SK-N-SH (cell line): ENCODE data around the gene GPR15LG. TPM values are rescaled to one million over a fixed set of nuclear protein-coding genes. Genes with fewer than 3 reads are reported as not detected.

Experiments used
- CTCF ChIA-PET: fragments of 300-600, 350-600 bp; formaldehyde crosslinking; extraction: SDS; loops from one replicate; lab custom pipeline; 2021; lab: Yijun Ruan, JAX
- POLR2A ChIA-PET: fragments of 350-600 bp; sonication (Branson Sonifier 250); formaldehyde crosslinking; extraction: SDS; loops from one replicate; lab custom pipeline; 2020; ENCODE audit warnings: antibody characterized with exemption, inconsistent platforms; lab: Yijun Ruan, JAX
- DNase-seq: peaks from one replicate; pipeline ENCODE4 v3.0.0; 2012
- H2AFZ ChIP-seq: fragments of 200-600 bp; sonication (generic); 2 replicates; pipeline ENCODE4 v1.8.1; 2016; ENCODE audit warnings: antibody characterized with exemption, mild to moderate bottlenecking, low read depth
- H3F3A ChIP-seq: fragments of 200-600 bp; sonication (generic); replicated peaks from 2 replicates; pipeline ENCODE3; 2016; ENCODE audit warnings: antibody characterized with exemption, mild to moderate bottlenecking; ENCODE audit not compliant: insufficient read depth
- H3K27ac ChIP-seq, 2 experiments: fragments of 200-500 bp in 1 of 2; fragments of 200-600 bp in 1 of 2; sonication (Bioruptor generic) in 1 of 2; sonication (generic), shearing (Covaris generic) in 1 of 2; 2 replicates each; pipeline versions ENCODE4 v1.5.1 to v1.6.1; 2014 to 2016; ENCODE audit warnings: low read depth in 2 of 2, inconsistent platforms in 1 of 2, low read length in 1 of 2, mild to moderate bottlenecking in 1 of 2, mixed read lengths in 1 of 2
- H3K27me3 ChIP-seq: fragments of 200-600 bp; sonication (generic), shearing (Covaris generic); 2 replicates; pipeline ENCODE4 v1.6.1; 2016; ENCODE audit warnings: mixed run types; ENCODE audit not compliant: insufficient read depth
- H3K36me3 ChIP-seq, 2 experiments: fragments of 200-500 bp in 1 of 2; fragments of 200-600 bp in 1 of 2; sonication (Bioruptor generic) in 1 of 2; sonication (generic) in 1 of 2; replicated peaks in 1 of 2; 2 replicates each; pipeline versions ENCODE3 to v1.5.1; 2014 to 2016; ENCODE audit warnings: low read length in 1 of 2, mild to moderate bottlenecking in 1 of 2; ENCODE audit not compliant: insufficient read depth in 2 of 2, control insufficient read depth in 1 of 2
- H3K4me1 ChIP-seq, 2 experiments: fragments of 200-500 bp in 1 of 2; fragments of 200-600 bp in 1 of 2; sonication (Bioruptor generic) in 1 of 2; sonication (generic), shearing (Covaris generic) in 1 of 2; 2 replicates each; pipeline versions ENCODE4 v1.5.1 to v1.6.1; 2014 to 2016; ENCODE audit warnings: low read depth in 1 of 2, low read length in 1 of 2, mixed run types in 1 of 2; ENCODE audit not compliant: insufficient read depth in 2 of 2, control insufficient read depth in 1 of 2
- H3K4me2 ChIP-seq: fragments of 200-600 bp; sonication (generic), shearing (Covaris generic); 2 replicates; pipeline ENCODE4 v1.6.1; 2017; ENCODE audit warnings: mixed run types
- H3K4me3 ChIP-seq, 2 experiments: fragments of 200-500 bp in 1 of 2; fragments of 200-600 bp in 1 of 2; sonication (Bioruptor generic) in 1 of 2; sonication (generic), shearing (Covaris generic) in 1 of 2; 2 replicates each; pipeline versions ENCODE4 v1.5.1 to v1.8.1; 2014 to 2016; ENCODE audit warnings: low read depth in 2 of 2, inconsistent platforms in 1 of 2, low read length in 1 of 2, mild to moderate bottlenecking in 1 of 2, mixed read lengths in 1 of 2, moderate library complexity in 1 of 2
- H3K79me2 ChIP-seq: fragments of 200-600 bp; sonication (generic); 2 replicates; pipeline ENCODE4 v1.8.1; 2017; ENCODE audit warnings: mild to moderate bottlenecking; ENCODE audit not compliant: insufficient read depth
- H3K9ac ChIP-seq: fragments of 200-600 bp; sonication (generic); 2 replicates; pipeline ENCODE4 v1.6.1; 2017; ENCODE audit warnings: mixed run types
- H3K9me2 ChIP-seq: fragments of 200-600 bp; sonication (generic); 2 replicates; pipeline ENCODE4 v1.6.1; 2017; ENCODE audit warnings: mixed run types
- H3K9me3 ChIP-seq: fragments of 200-600 bp; sonication (generic); 2 replicates; pipeline ENCODE4 v1.6.1; 2017; ENCODE audit warnings: mixed run types, mild to moderate bottlenecking, moderate library complexity
- H4K20me1 ChIP-seq: fragments of 200-600 bp; sonication (generic); 2 replicates; pipeline ENCODE4 v1.6.1; 2017; ENCODE audit warnings: mild to moderate bottlenecking, mixed run types; ENCODE audit not compliant: insufficient read depth
- ELF1 ChIP-seq: IDR thresholded peaks from 2 replicates; pipeline ENCODE4 v1.4.0; 2012
- EP300 ChIP-seq, 2 experiments: IDR thresholded peaks; 2 replicates each; pipeline versions ENCODE4 v1.4.0 to v1.6.1; 2012; ENCODE audit warnings: borderline replicate concordance in 1 of 2, low read depth in 1 of 2, low read length in 1 of 2
- FOSL2 ChIP-seq: IDR thresholded peaks from 2 replicates; pipeline ENCODE4 v1.4.0; 2012; ENCODE audit warnings: low read depth, mild to moderate bottlenecking, moderate library complexity, borderline replicate concordance
- FOXM1 ChIP-seq: IDR thresholded peaks from 2 replicates; pipeline ENCODE4 v1.4.0; 2012; ENCODE audit warnings: low read depth, mild to moderate bottlenecking
- GABPA ChIP-seq: IDR thresholded peaks from 2 replicates; pipeline ENCODE4 v1.4.0; 2012; ENCODE audit warnings: low read depth, mild to moderate bottlenecking
- GATA2 ChIP-seq: sonication (generic); formaldehyde crosslinking; IDR thresholded peaks from 2 replicates; pipeline ENCODE4 v1.5.0; 2020; ENCODE audit warnings: mild to moderate bottlenecking, missing genetic modification reagents
- IRF3 ChIP-seq: fragments of 150-350 bp; IDR thresholded peaks from 2 replicates; pipeline ENCODE4 v1.6.1; 2016; ENCODE audit warnings: mild to moderate bottlenecking, low read depth, low read length
- JUND ChIP-seq: IDR thresholded peaks from 2 replicates; pipeline ENCODE4 v1.4.0; 2012
- MAX ChIP-seq: IDR thresholded peaks from 2 replicates; pipeline ENCODE4 v1.4.0; 2012; ENCODE audit warnings: low read depth
- MXI1 ChIP-seq: IDR thresholded peaks from 2 replicates; pipeline ENCODE4 v1.6.1; 2012; ENCODE audit warnings: mild to moderate bottlenecking, low read depth, low read length, improper control_type of control experiment
- NFIC ChIP-seq: IDR thresholded peaks from 2 replicates; pipeline ENCODE4 v1.4.0; 2012; ENCODE audit warnings: borderline replicate concordance
- RCOR1 ChIP-seq: fragments of 150-350 bp; IDR thresholded peaks from 2 replicates; pipeline ENCODE4 v1.6.1; 2017; ENCODE audit warnings: antibody characterized with exemption, low read length
- REST ChIP-seq: IDR thresholded peaks from 2 replicates; pipeline ENCODE4 v1.6.1; 2012; ENCODE audit warnings: mild to moderate bottlenecking, low read depth, low read length, moderate library complexity
- RFX5 ChIP-seq: IDR thresholded peaks from 2 replicates; pipeline ENCODE4 v1.6.1; 2012; ENCODE audit warnings: mild to moderate bottlenecking, improper control_type of control experiment, low read length
- RXRA ChIP-seq: IDR thresholded peaks from 2 replicates; pipeline ENCODE4 v1.4.0; 2012; ENCODE audit warnings: low read depth, mild to moderate bottlenecking, borderline replicate concordance
- SMC3 ChIP-seq: IDR thresholded peaks from 2 replicates; pipeline ENCODE4 v1.6.1; 2012; ENCODE audit warnings: low read depth, low read length, improper control_type of control experiment
- TAF1 ChIP-seq: IDR thresholded peaks from 2 replicates; pipeline ENCODE4 v1.6.1; 2012; ENCODE audit warnings: low read depth, mild to moderate bottlenecking, low read length, moderate library complexity, borderline replicate concordance
- TEAD4 ChIP-seq: IDR thresholded peaks from 2 replicates; pipeline ENCODE4 v1.4.0; 2012; ENCODE audit warnings: mild to moderate bottlenecking, borderline replicate concordance; ENCODE audit not compliant: insufficient read depth
- ZBTB33 ChIP-seq: IDR thresholded peaks from 2 replicates; pipeline ENCODE4 v1.4.0; 2012; ENCODE audit warnings: low read depth, borderline replicate concordance
- WGBS: methylation state at CpG from one replicate; pipeline ENCODE4 v1.1.6; 2017; ENCODE audit warnings: low lambda C conversion rate; 5-methylcytosine and 5-hydroxymethylcytosine counted together
- polyA plus RNA-seq, 3 experiments: library from polyadenylated mRNA; depleted of rRNA; stranded (reverse); fragments of >200 nt; gene quantifications; 2 replicates each; pipeline ENCODE4 v1.2.3, GENCODE V29; 2012

The GPR15LG gene
- polyA plus RNA-seq, 1 of the 3 experiments (the other 2 are of a cell fraction) = not detected

- Histone ChIP-seq H3K4me3 (peak overlapping the region; percentile 96 to 100), H3K4me2 (peak overlapping the region; percentile 92), H2AFZ (peak overlapping the region; percentile 54; the same call in 1 of the 2 replicates), H3K9ac (peak overlapping the region; percentile 97), H3K9me3 (no peaks in the 10 kb centered on the region), H3K27me3 (no peaks in the 10 kb centered on the region), H3K9me2 (no peaks in the 10 kb centered on the region), H3K27ac (peak overlapping the region; percentile 68 to 89; a peak in 3 of 4 replicates), H3K79me2 (peaks cover 42% of the 10 kb centered on the region), H3K4me1 (peaks cover 8 to 10% of the 10 kb centered on the region in 2 experiments; a peak in 3 of 4 replicates), H3K36me3 (peaks cover 37% of the 10 kb centered on the region in 2 experiments), H4K20me1 (no peaks in the 10 kb centered on the region), H3F3A (peaks cover 3% of the 10 kb centered on the region)
- ChIA-PET CTCF (interaction anchor here (1.1 to 2.0 kb wide), 6 partner anchors 17 to 397 kb away, joined by 3 to 5 read pairs (median 4); no protein-coding TSS in a partner anchor), POLR2A (no interaction called here)
- TF ChIP-seq EP300 (IDR thresholded peaks at IDR 0.05; ENCODE audit: borderline replicate concordance in 1 of 2, low read depth in 1 of 2, low read length in 1 of 2) = no peak
- TF ChIP-seq MAX = no peak
- TF ChIP-seq MXI1 = peak; percentile 60; the same call in 1 of the 2 replicates
- no peak for TF ChIP-seq RCOR1
- peak; percentile 20 for DNase-seq
- WGBS = under 1% methylated on average over 12 of the region's 12 CpGs
These were observed 33.6 kb upstream of the GPR15LG start for GRCh38 chr10:84140036-84140379.

GRCh38 chr10:84147347-84147746, 26.3 kb upstream of the GPR15LG start:
- no peak for TF ChIP-seq TAF1
- no peak for TF ChIP-seq GABPA
- TF ChIP-seq GATA2 (CRISPR knock-in tag) = no peak
- TF ChIP-seq MXI1 = no peak
- no peak for TF ChIP-seq MAX
- no peak for TF ChIP-seq FOXM1
- no peak for TF ChIP-seq RCOR1
- TF ChIP-seq FOSL2 = no peak
- no peak for TF ChIP-seq RXRA
- TF ChIP-seq IRF3 = no peak
- no peak for TF ChIP-seq REST
- no peak for TF ChIP-seq TEAD4
- TF ChIP-seq ZBTB33 = no peak
- no peak for TF ChIP-seq JUND
- no peak for TF ChIP-seq ELF1
- TF ChIP-seq RFX5 = no peak
- TF ChIP-seq SMC3 = no peak
- TF ChIP-seq NFIC = no peak
- no peak for DNase-seq
- no peak overlapping the region for H3K4me3 ChIP-seq
- H3K27ac ChIP-seq = no peak overlapping the region
- H3K4me1 ChIP-seq = no peaks in the 10 kb centered on the region
- ChIA-PET CTCF (interaction anchor here (0.6 to 4.1 kb wide), 25 partner anchors 8 to 1650 kb away, joined by 3 to 72 read pairs (median 5); partner anchors contain the start of genes CDHR1, GHITM and GPR15LG), POLR2A (no interaction called here)
- H2AFZ ChIP-seq = no peak overlapping the region
- H3K79me2 ChIP-seq = peaks cover 16% of the 10 kb centered on the region; the same call in 1 of the 2 replicates
- no peak overlapping the region; the same call in 1 of the 2 replicates for H3K9ac ChIP-seq
- H3K27me3 ChIP-seq = no peaks in the 10 kb centered on the region
- no peaks in the 10 kb centered on the region for H3K9me3 ChIP-seq
- H4K20me1 ChIP-seq = no peaks in the 10 kb centered on the region
- peaks cover 78 to 93% of the 10 kb centered on the region in 2 experiments for H3K36me3 ChIP-seq
- H3F3A ChIP-seq = peaks cover 17% of the 10 kb centered on the region
- H3K4me2 ChIP-seq = no peak overlapping the region
- no peaks in the 10 kb centered on the region for H3K9me2 ChIP-seq
